Measurements from ENCODE around the gene RRP36. TPM values are rescaled to one million over a fixed set of nuclear protein-coding genes. Genes with fewer than 3 reads are reported as not detected.
"Not testable (repeated sequence)": the region's sequence is repeated elsewhere in the genome, so short reads cannot be mapped to it uniquely, and the experiment has no call there.

The RRP36 gene
- total RNA-seq, 1 donor = 22.6 TPM

- DNase-seq (ENCODE audit: low read depth in 2 of 3, low spot score in 2 of 3) = no peak
These were observed 14.2 kb downstream of the RRP36 start for GRCh38 chr6:43035495-43036194.

GRCh38 chr6:43036712-43037111 lies 15.3 kb downstream of the RRP36 start:
- no peak for DNase-seq (ENCODE audit: low read depth in 2 of 3, low spot score in 2 of 3)

DNA sequence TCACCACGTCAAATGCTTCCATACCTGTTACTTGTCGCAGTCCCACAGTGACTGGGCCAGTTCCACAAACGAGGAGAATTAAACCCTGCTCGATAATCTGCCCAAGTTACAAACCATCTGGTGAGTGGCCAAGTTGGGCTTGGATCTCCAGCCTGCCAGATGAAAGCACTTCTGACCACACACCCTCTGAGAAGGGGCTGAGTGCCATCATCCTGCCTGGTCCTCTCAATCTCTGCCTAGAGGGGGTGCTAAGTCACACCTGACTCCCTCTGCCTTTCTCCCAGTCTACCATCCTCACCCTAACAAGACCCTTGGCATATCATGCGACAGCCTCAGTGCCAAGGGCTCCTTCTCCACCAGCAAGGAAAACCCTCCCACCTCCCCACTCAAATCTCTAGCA lies 15.8 kb downstream of the RRP36 start:
- no peak for DNase-seq (ENCODE audit: low read depth in 2 of 3, low spot score in 2 of 3)

- DNase-seq (ENCODE audit: low read depth in 2 of 3, low spot score in 2 of 3) = no peak
These were observed 16.3 kb downstream of the RRP36 start for GRCh38 chr6:43037706-43038105.

GRCh38 chr6:43038727-43039126 lies 17.3 kb downstream of the RRP36 start:
- DNase-seq (ENCODE audit: low read depth in 2 of 3, low spot score in 2 of 3) = no peak

- no peak for DNase-seq (ENCODE audit: low read depth in 2 of 3, low spot score in 2 of 3)
These were observed 19.3 kb downstream of the RRP36 start for GRCh38 chr6:43040542-43041257.

DNA sequence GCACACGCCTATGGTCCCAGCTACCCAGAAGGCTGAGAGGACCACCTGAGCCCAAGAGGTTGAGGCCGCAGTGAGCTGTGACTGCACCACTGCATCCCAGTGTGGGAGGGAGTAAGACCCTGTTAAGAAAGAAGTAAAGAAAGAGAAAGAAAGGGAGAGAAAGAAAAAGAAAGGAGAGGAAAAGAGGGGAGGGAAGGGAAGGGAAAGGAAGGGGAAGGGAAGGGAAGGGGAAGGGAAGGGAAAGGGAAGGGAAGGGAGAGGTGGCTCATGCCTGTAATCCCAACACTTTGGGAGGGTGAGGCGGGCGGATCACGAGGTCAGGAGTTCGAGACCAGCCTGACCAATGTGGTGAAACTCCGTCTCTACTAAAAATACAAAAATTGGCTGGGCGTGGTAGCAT lies 20.1 kb downstream of the RRP36 start:
- not testable (repeated sequence) for DNase-seq (ENCODE audit: low read depth in 2 of 3, low spot score in 2 of 3)

DNA sequence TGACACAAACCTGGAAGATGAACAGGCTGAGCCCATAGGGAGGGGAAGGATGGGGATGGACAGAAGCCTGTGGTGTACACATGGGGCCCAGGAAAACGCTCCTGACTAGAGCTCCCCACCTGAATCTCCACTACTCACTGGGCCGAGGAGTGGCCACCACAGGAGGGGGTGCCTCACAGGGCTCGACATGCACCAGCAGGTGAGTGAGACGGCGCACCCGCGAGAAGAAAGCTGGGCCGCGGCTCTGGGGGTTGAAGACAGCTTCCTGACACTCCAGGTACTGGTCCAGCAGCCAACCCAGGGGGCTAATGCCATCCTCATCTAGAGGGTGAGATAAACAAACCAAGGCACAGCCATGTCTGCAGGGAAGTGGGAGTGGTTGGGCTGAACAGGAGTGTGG lies 21.9 kb downstream of the RRP36 start:
- no peak for DNase-seq (ENCODE audit: low read depth in 2 of 3, low spot score in 2 of 3)

GRCh38 chr6:43045371-43045930 lies 24.0 kb downstream of the RRP36 start:
- no peak for DNase-seq (ENCODE audit: low read depth in 2 of 3, low spot score in 2 of 3)

GRCh38 chr6:43047998-43048397 lies 26.6 kb downstream of the RRP36 start:
- no peak for DNase-seq (ENCODE audit: low read depth in 2 of 3, low spot score in 2 of 3)

DNA sequence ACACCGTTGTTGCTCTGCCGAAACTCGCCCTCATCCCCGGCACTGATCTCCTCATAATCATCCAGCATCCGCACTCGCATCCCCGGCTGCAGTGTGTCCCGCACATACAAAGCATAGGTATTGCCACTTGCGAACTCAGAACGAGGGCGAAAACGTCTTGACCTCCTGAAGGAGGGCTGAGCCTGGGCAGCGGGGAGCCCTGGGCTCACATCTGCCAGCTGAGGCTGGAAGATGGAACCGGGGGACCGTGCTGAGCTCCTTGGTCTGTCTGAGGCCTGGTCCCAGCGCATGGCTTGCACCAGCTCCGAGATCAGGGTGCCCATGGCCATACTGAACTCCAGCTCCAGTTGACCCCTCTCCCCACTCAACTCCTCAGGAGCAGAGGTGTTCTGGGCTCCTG lies 29.6 kb downstream of the RRP36 start:
- no peak for DNase-seq (ENCODE audit: low read depth in 2 of 3, low spot score in 2 of 3)

DNA sequence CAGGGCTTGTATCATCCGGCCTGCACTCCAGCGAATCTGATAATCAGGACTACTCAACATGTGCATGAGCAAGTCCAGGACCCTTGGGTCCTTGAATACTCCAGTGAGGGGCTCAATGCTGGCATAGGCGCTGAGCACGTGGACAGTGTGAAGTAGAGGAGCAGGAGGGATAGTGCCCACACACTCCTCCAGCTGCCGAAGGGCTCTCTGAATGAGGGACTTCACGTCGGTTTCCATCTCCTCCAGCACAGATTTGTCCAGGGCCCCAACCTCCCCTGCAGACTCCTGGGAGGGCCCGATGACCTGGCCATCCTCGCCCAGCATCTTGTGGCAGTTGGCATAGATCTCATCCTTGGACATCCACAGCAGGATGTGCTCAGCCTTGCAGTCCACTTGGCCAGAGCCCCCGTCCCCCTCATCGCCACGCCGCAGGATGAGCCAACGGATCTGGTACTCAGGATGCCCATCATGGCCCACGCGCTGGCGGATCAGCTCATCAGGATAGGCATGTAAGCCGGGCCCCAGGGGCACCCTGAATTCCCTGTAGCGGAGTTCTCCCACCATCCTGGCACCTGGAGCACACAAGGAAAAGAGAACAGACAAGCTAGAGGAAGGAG lies 30.9 kb downstream of the RRP36 start:
- DNase-seq (ENCODE audit: low read depth in 2 of 3, low spot score in 2 of 3) = no peak

GRCh38 chr6:43052842-43053544 lies 31.6 kb downstream of the RRP36 start:
- DNase-seq (ENCODE audit: low read depth in 2 of 3, low spot score in 2 of 3) = no peak

DNA sequence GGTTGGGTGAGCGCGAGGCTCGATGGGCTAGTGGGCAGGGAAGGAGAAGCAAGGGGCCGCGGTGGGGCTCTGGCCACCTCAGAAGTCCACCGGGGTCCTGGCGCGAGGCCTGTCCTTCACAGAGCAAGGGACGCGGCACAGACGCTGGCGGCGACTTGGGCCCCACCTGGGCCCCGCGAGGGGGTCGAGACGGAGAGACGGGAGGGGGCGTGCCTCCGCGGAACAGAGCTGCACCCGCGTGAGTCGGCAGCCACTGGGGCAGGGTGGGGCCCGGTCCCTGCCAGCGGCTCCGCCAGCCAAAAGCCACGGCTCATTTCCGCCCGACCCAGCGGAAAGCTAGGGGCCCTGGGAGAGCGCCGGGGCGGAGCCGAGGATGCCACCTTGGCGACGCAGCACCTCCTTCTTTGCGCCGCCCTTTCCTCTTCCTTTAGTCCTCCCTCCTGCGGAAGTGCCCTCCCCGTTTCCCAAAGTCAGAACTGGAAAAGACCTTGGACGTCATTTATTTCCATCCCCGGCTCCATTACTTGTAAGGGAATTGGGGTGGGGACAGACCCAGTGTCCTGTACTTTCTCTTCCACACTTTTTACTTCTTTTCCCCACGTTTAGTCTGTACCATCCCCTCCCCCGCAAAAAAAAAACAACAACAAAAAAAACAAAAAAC lies 32.3 kb downstream of the RRP36 start, which contains the start of gene CUL7:
Gene CUL7 (minus strand): TSS at position 307 of the 661 bp plus-strand sequence. CDS start 1,063 bp downstream, outside the sequence.
- DNase-seq (ENCODE audit: low read depth in 2 of 3, low spot score in 2 of 3) = peak; percentile 74 to 94 (median 90)

DNA sequence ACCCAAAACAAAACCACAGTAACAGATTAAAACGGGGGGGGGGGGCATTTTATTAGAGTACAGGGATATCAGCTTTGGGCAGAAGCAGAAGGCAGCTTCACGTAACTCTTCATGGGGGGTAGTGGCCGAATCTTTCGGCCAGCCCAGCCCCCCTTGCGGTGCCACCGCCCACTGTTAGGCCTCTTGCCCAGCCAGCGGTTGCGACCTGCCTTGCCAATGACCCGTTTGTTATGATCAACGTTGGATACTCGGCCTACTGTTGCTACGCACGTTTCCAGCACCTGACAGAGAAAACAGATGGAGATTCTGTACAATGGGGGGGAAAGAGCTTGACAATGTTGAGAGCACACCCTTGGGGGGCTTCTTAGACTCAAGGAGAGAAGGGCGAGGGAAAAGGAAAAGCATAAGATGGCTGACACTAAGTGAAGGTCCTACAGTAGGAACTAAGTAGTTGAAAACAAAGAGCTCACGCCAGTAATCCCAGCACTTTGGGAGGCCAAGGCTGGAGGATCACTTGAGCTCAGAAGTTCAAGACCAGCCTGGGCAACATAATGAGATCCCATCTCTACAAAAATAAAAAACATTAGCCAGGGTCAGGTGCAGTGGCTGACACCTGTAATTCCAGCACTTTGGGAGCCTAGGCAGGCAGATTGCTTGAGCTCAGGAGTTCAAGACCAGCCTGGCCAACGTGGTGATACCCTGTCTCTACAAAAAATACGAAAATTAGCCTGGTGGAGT lies 33.0 kb downstream of the RRP36 start:
- no peak for DNase-seq (ENCODE audit: low read depth in 2 of 3, low spot score in 2 of 3)

GRCh38 chr6:43055966-43056365 lies 34.5 kb downstream of the RRP36 start:
- DNase-seq (ENCODE audit: low read depth in 2 of 3, low spot score in 2 of 3) = no peak

DNA sequence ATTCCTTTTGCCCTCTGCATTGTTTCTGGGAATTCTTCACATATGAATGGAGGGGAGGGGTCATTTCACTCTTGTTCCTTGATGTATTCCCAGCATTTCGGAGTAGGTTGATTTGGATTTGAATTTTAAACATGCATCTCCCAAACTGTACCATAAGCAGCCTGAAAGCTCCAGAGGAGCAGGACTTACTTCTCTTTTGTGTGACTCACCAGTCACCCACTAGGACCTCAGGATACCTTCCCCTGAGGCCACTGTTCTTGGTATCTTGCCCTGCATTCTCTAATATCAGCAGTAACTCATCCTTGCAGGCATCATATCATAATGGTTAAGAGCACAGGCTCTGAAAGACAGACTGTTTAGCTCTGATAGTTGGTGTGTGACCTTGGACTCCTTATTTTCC lies 37.1 kb downstream of the RRP36 start:
- DNase-seq (ENCODE audit: low read depth in 2 of 3, low spot score in 2 of 3) = no peak

DNA sequence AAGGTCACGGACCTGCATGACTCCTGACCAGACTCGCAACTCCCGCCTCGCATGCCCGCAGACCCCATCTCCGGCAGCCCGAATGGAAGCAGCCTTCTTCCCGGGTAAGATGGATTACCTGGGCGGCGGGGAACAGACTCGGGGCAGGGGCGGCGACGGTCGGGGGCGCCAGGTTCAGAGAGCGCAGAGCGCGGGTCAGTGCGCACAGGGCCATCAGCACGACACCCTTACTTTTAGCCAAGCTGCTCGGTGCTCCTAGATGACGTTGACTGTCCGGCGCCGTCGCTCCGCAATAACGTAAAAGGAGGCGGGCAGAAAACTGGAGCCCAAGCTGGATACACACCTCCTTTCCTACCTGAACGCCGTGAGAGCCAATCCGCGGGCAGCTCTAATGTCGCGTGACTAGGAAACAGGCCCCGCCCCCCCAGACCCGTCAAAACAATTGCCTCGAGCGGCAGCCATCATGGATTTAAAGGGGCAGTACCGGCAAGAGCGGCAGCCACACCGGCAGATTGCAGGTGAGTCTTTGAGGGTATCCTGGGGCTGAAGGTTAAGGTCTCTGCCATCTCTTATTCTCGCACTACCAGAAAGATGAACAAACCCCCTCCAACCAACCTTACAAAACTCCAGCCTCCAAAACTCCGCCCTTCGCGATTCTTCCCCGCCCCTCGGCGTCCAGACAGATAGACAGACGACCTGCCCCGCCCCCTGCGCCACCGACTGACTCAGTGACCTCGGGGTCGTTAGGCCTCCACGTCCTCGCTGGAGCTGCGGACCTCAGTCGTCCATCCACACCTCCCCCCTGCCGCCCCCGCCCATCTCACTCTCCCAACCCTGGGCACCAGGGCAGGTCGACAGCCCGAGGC lies 38.0 kb downstream of the RRP36 start, which contains the start of the genes KLC4 and MRPL2:
Gene KLC4 (plus strand): TSS at position 464 of the 866 bp plus-strand sequence. CDS start 1,705 bp downstream, outside the sequence.
Gene MRPL2 (minus strand): TSS at position 267 of the 866 bp plus-strand sequence. CDS start 53 bp downstream, at position 214.
- peak; percentile 86 to 99 (median 99) for DNase-seq (ENCODE audit: low read depth in 2 of 3, low spot score in 2 of 3)

Measured in hematopoietic multipotent progenitor cell (in vitro differentiated cells).